ENCODE results near the gene CTCF. TPM values are rescaled to one million over a fixed set of nuclear protein-coding genes. Genes with fewer than 3 reads are reported as not detected.

The CTCF gene
- total and polyA plus RNA-seq, 10 of the 15 experiments (the other 5 are each of a cell fraction or from before 2014, with no cell fraction given) = 9.1 to 55.0 (median 41.8) TPM

- TF ChIP-seq SUZ12 (IDR thresholded peaks at IDR 0.05; ENCODE audit: unreplicated experiment) (no peak), ZBED1 (IDR thresholded peaks at IDR 0.05; ENCODE audit: borderline replicate concordance) (no peak), LARP7 (IDR thresholded peaks at IDR 0.05) (peak; percentile 79), USF1 (IDR thresholded peaks at IDR 0.05; ENCODE audit: borderline replicate concordance, extremely low read length, insufficient read depth, low read depth, low read length) (no peak), RAD51 (IDR thresholded peaks at IDR 0.05) (no peak), NFYA (IDR thresholded peaks at IDR 0.05; ENCODE audit: borderline replicate concordance, low read depth, low read length) (no peak), CBX5 (IDR thresholded peaks at IDR 0.05; ENCODE audit: low read depth) (no peak), CREB1 (IDR thresholded peaks at IDR 0.05; ENCODE audit: low read depth) (no peak), ZBTB4 (CRISPR knock-in tag; IDR thresholded peaks at IDR 0.05) (no peak), STAT1 (conservative IDR thresholded peaks at IDR 0.05) (no peak), KDM1A (IDR thresholded peaks at IDR 0.05; ENCODE audit: borderline replicate concordance) (no peak), RUNX3 (IDR thresholded peaks at IDR 0.05; ENCODE audit: low read length) (0 out of 2 replicates have a peak, but pooled peaks have one; percentile 10), SREBF2 (IDR thresholded peaks at IDR 0.05; ENCODE audit: low read length) (no peak), ZNF384 (IDR thresholded peaks at IDR 0.05; ENCODE audit: borderline replicate concordance, low read depth, low read length) (no peak)
- TF ChIP-seq, protein P1, sequence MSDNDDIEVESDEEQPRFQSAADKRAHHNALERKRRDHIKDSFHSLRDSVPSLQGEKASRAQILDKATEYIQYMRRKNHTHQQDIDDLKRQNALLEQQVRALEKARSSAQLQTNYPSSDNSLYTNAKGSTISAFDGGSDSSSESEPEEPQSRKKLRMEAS (IDR thresholded peaks at IDR 0.05; ENCODE audit: low read depth, low read length) = no peak
- TF ChIP-seq, protein P2, sequence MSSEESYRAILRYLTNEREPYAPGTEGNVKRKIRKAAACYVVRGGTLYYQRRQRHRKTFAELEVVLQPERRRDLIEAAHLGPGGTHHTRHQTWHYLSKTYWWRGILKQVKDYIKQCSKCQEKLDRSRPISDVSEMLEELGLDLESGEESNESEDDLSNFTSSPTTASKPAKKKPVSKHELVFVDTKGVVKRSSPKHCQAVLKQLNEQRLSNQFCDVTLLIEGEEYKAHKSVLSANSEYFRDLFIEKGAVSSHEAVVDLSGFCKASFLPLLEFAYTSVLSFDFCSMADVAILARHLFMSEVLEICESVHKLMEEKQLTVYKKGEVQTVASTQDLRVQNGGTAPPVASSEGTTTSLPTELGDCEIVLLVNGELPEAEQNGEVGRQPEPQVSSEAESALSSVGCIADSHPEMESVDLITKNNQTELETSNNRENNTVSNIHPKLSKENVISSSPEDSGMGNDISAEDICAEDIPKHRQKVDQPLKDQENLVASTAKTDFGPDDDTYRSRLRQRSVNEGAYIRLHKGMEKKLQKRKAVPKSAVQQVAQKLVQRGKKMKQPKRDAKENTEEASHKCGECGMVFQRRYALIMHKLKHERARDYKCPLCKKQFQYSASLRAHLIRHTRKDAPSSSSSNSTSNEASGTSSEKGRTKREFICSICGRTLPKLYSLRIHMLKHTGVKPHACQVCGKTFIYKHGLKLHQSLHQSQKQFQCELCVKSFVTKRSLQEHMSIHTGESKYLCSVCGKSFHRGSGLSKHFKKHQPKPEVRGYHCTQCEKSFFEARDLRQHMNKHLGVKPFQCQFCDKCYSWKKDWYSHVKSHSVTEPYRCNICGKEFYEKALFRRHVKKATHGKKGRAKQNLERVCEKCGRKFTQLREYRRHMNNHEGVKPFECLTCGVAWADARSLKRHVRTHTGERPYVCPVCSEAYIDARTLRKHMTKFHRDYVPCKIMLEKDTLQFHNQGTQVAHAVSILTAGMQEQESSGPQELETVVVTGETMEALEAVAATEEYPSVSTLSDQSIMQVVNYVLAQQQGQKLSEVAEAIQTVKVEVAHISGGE (CRISPR knock-in tag; IDR thresholded peaks at IDR 0.05) = no peak
- TF ChIP-seq, protein P3, sequence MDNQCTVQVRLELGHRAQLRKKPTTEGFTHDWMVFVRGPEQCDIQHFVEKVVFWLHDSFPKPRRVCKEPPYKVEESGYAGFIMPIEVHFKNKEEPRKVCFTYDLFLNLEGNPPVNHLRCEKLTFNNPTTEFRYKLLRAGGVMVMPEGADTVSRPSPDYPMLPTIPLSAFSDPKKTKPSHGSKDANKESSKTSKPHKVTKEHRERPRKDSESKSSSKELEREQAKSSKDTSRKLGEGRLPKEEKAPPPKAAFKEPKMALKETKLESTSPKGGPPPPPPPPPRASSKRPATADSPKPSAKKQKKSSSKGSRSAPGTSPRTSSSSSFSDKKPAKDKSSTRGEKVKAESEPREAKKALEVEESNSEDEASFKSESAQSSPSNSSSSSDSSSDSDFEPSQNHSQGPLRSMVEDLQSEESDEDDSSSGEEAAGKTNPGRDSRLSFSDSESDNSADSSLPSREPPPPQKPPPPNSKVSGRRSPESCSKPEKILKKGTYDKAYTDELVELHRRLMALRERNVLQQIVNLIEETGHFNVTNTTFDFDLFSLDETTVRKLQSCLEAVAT (IDR thresholded peaks at IDR 0.05) = no peak
- TF ChIP-seq, protein P4, sequence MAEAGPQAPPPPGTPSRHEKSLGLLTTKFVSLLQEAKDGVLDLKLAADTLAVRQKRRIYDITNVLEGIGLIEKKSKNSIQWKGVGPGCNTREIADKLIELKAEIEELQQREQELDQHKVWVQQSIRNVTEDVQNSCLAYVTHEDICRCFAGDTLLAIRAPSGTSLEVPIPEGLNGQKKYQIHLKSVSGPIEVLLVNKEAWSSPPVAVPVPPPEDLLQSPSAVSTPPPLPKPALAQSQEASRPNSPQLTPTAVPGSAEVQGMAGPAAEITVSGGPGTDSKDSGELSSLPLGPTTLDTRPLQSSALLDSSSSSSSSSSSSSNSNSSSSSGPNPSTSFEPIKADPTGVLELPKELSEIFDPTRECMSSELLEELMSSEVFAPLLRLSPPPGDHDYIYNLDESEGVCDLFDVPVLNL (IDR thresholded peaks at IDR 0.05; ENCODE audit: low read depth, low read length) = no peak
- TF ChIP-seq, protein P5, sequence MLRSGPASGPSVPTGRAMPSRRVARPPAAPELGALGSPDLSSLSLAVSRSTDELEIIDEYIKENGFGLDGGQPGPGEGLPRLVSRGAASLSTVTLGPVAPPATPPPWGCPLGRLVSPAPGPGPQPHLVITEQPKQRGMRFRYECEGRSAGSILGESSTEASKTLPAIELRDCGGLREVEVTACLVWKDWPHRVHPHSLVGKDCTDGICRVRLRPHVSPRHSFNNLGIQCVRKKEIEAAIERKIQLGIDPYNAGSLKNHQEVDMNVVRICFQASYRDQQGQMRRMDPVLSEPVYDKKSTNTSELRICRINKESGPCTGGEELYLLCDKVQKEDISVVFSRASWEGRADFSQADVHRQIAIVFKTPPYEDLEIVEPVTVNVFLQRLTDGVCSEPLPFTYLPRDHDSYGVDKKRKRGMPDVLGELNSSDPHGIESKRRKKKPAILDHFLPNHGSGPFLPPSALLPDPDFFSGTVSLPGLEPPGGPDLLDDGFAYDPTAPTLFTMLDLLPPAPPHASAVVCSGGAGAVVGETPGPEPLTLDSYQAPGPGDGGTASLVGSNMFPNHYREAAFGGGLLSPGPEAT (IDR thresholded peaks at IDR 0.05; ENCODE audit: low read depth) = no peak
Measured at GRCh38 chr16:67562526-67562917, at the start of gene CTCF (continued).
